WI38 (cell line): ENCODE measurements around the gene ACAD10.
A peak's percentile ranks its signal among the peaks of the same experiment; 100 is the strongest.

Source experiments
- H3K4me3 ChIP-seq: 2 replicates; pipeline ENCODE4 v1.5.1; 2011; ENCODE audit warnings: low read depth, mild to moderate bottlenecking, control low read depth, low read length
- CTCF ChIP-seq: IDR thresholded peaks from 2 replicates; pipeline ENCODE4 v1.5.1; 2012; ENCODE audit warnings: low read depth, mild to moderate bottlenecking, control low read depth, low read length

The ACAD10 gene

GRCh38 chr12:111685811-111686573 lies at the start of gene ACAD10, which contains the start of gene BRAP:
Gene ACAD10, plus strand, starts transcription at chr12:111686053. Its CDS starts 6,657 bp downstream, at chr12:111692710.
Gene BRAP, minus strand, starts transcription at chr12:111685956. Its CDS starts 164 bp downstream, at chr12:111685792.
- no peak for TF ChIP-seq CTCF
- H3K4me3 ChIP-seq, result peak within 1 kb of the TSS; percentile 80

- H3K4me3 ChIP-seq, result no peak overlapping the region
- no peak for TF ChIP-seq CTCF
Observed at GRCh38 chr12:111636209-111636945, 49.5 kb upstream of the ACAD10 start.

- no peak overlapping the region for H3K4me3 ChIP-seq
- no peak for TF ChIP-seq CTCF
Observed at GRCh38 chr12:111638556-111638955, 47.3 kb upstream of the ACAD10 start.

- no peak for TF ChIP-seq CTCF
- H3K4me3 ChIP-seq, result no peak overlapping the region
Observed at GRCh38 chr12:111640506-111640905, 45.3 kb upstream of the ACAD10 start.

GRCh38 chr12:111642681-111643426 lies 43.0 kb upstream of the ACAD10 start:
- TF ChIP-seq CTCF, result peak; percentile 22; the same call in 1 of the 2 replicates
- H3K4me3 ChIP-seq, result no peak overlapping the region

GRCh38 chr12:111643427-111643826 lies 42.4 kb upstream of the ACAD10 start:
- H3K4me3 ChIP-seq, result no peak overlapping the region
- TF ChIP-seq CTCF, result no peak
